ENCODE measurements around the gene ZCCHC7. TPM values are rescaled to one million over a fixed set of nuclear protein-coding genes. Genes with fewer than 3 reads are reported as not detected.

Gene ZCCHC7
- total and polyA plus RNA-seq, 2 experiments from 2014 or later, result 15.3 to 19.4 TPM

DNA sequence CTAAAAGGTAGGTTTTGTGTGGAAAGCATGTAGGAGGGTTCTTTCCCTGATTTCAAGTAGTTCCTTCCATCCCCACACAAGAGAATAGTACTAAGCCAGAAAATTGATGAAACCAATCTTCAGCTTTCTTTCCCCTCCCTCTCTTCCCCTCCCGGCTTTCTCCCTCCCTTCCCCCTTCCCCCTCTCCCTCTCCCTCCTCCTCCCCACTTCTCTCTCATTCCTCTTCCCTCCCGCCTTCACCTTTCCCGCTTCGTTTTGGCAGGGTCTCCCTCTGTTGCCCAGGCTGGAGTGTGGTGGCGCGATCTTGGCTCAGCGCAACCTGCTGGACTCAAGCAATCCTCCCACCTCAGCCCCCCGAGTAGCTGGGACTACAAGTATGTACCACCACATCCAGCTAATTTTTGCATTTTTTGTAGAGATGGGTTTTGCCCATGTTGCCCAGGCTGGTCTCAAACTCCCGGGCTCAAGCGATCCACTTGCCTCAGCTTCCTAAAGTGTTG, 85.8 kb downstream of the ZCCHC7 start:
- H3K4me1 ChIP-seq (ENCODE audit: insufficient read depth), result peaks cover 2% of the 10 kb centered on the region; the same call in 1 of the 2 replicates
- H2AFZ ChIP-seq, result no peak overlapping the region
- H3K36me3 ChIP-seq (ENCODE audit: low read depth), result no peaks in the 10 kb centered on the region; the same call in 1 of the 2 replicates
- peaks cover 46% of the 10 kb centered on the region for H3K79me2 ChIP-seq (ENCODE audit: insufficient read depth)
- no peak overlapping the region for H3K9ac ChIP-seq
- no peak for DNase-seq
- peaks cover 6% of the 10 kb centered on the region; the same call in 1 of the 2 replicates for H3F3A ChIP-seq (ENCODE audit: insufficient read depth)
- H3K4me3 ChIP-seq, result no peak overlapping the region
- no peak overlapping the region for H3K27ac ChIP-seq
- H4K20me1 ChIP-seq (ENCODE audit: insufficient read depth), result no peaks in the 10 kb centered on the region
- in situ Hi-C loops (cut with MboI), result loop anchor here (10.0 kb wide), 1 partner anchor 59 kb away; no protein-coding TSS in a partner anchor
- H3K9me2 ChIP-seq (ENCODE audit: insufficient read depth), result no peaks in the 10 kb centered on the region
- 94 to 99% methylated on average over 8 to 10 of the region's 10 CpGs for WGBS, 2 experiments (ENCODE audit: low coverage in 1 of 2, low lambda C conversion rate in 2 of 2, missing lambda C conversion rate in 2 of 2)
- H3K27me3 ChIP-seq (replicated peaks; ENCODE audit: insufficient read depth), result no peaks in the 10 kb centered on the region
- TF ChIP-seq EZH2phosphoT487 (IDR thresholded peaks at IDR 0.05; ENCODE audit: insufficient read depth, low read depth), result no peak
- TF ChIP-seq EZH2 (IDR thresholded peaks at IDR 0.05; ENCODE audit: insufficient read depth, poor library complexity, severe bottlenecking), result no peak
- H3K9me3 ChIP-seq (ENCODE audit: low read depth), result no peaks in the 10 kb centered on the region
- no peak overlapping the region for H3K4me2 ChIP-seq (ENCODE audit: unreplicated experiment)

DNA sequence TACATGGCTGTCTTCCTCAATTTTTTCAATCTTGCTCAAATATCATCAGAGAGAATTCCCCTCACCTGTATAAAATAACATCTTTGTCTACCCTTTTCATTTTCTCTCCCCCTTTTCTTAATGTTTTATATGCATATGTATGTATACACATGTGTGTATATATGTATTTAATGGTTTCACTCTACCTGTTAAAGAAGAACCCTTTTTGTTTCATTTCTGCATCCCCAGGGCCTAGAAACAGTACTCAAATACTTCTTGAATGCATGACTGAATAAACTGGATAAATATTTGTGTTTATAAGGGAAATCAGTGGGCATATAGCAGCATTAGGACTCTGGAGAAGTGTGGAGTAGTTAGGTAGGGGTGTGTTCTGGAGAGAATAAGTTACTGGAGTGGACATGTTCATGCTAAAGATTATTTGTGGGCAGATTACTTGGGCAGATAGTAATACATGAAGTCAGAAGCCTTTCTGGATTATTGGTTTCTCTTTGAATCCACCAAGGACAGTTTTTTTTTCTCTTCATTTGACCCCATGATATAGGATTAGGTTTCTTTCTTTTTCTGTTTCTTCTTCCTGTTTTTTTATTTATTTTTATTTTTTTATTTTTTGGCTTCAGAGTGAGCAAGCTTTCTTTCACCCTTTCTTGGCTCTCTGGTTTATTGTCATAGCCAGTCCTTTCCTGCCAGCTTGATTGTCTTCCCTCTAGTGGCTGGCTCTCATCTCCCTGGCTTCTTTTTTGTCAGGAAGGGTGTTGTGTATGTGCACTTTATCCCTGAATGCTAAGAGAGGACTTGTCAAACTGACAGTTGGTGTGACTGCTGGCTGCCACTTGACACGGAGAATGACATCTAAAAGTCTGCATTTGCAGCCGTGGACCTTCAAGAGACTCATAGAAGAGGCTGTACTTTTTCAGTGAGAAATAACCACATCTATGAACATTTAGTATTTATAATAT, 89.3 kb downstream of the ZCCHC7 start:
- Histone ChIP-seq H3K9me2 (ENCODE audit: insufficient read depth) (no peaks in the 10 kb centered on the region), H4K20me1 (ENCODE audit: insufficient read depth) (no peaks in the 10 kb centered on the region), H3K9me3 (ENCODE audit: low read depth) (no peaks in the 10 kb centered on the region), H3K27me3 (replicated peaks; ENCODE audit: insufficient read depth) (no peaks in the 10 kb centered on the region), H3K4me2 (ENCODE audit: unreplicated experiment) (no peak overlapping the region), H3K36me3 (ENCODE audit: low read depth) (no peaks in the 10 kb centered on the region), H3K4me3 (no peak overlapping the region), H3K79me2 (ENCODE audit: insufficient read depth) (peaks cover 35% of the 10 kb centered on the region), H3K4me1 (ENCODE audit: insufficient read depth) (0 out of 2 replicates have a peak, but pooled peaks cover 4% of the 10 kb centered on the region), H3K27ac (no peak overlapping the region), H2AFZ (no peak overlapping the region), H3K9ac (no peak overlapping the region), H3F3A (ENCODE audit: insufficient read depth) (0 out of 2 replicates have a peak, but pooled peaks cover 4% of the 10 kb centered on the region)
- peak; percentile 17 for DNase-seq
- TF ChIP-seq EZH2phosphoT487 (IDR thresholded peaks at IDR 0.05; ENCODE audit: insufficient read depth, low read depth) (no peak), EZH2 (IDR thresholded peaks at IDR 0.05; ENCODE audit: insufficient read depth, poor library complexity, severe bottlenecking) (no peak)
- in situ Hi-C loops (cut with MboI), result loop anchor here (10.0 kb wide), 1 partner anchor 55 kb away; no protein-coding TSS in a partner anchor
- 35 to 39% methylated on average over 2 of the region's 2 CpGs for WGBS, 2 experiments (ENCODE audit: low coverage in 1 of 2, low lambda C conversion rate in 2 of 2, missing lambda C conversion rate in 2 of 2)

DNA sequence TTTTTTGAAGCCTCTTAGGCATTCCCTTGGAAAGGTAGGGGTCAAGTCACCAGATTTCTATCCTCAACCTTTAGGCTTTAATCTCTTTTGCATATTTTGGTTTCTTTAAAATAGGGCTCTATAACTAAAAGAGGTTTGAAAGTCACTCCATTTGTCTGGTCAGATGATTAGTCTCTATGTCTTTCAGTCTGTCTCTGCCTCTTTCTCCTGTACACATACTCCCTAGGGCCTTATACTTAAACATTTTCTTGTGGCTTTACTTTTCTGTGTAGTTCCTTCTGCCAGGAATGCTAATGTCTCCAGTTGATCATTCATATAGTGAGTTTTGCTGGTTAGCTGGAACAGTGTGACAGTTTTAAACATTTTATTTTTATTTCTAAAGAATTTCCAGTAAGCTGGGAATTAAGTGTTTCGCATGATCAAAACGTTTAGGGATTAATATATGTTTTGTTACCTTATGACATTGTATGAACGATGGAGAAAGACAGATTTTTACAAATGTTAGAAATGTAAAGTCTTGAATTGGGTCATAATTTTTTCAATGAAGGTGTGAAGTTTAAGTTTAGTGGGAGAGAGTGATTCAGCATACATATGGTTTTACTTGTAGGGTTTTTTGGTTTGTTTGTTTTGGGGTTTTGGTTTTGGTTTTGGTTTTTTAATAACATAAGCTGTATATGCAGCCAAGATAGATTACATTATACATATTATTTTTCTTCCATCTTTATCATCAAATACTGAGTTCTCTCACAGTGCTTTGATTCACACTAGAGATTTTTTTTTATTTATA, 90.6 kb downstream of the ZCCHC7 start:
- no peak for TF ChIP-seq EZH2phosphoT487 (IDR thresholded peaks at IDR 0.05; ENCODE audit: insufficient read depth, low read depth)
- no peak for TF ChIP-seq EZH2 (IDR thresholded peaks at IDR 0.05; ENCODE audit: insufficient read depth, poor library complexity, severe bottlenecking)
- no peak overlapping the region for H3K4me2 ChIP-seq (ENCODE audit: unreplicated experiment)
- no peak overlapping the region for H3K9ac ChIP-seq
- no peaks in the 10 kb centered on the region for H3K36me3 ChIP-seq (ENCODE audit: low read depth)
- H4K20me1 ChIP-seq (ENCODE audit: insufficient read depth), result no peaks in the 10 kb centered on the region
- DNase-seq, result no peak
- H3K79me2 ChIP-seq (ENCODE audit: insufficient read depth), result peaks cover 32% of the 10 kb centered on the region; the same call in 1 of the 2 replicates
- H3F3A ChIP-seq (ENCODE audit: insufficient read depth), result 0 out of 2 replicates have a peak, but pooled peaks cover 4% of the 10 kb centered on the region
- no peak overlapping the region for H2AFZ ChIP-seq
- no peaks in the 10 kb centered on the region for H3K27me3 ChIP-seq (replicated peaks; ENCODE audit: insufficient read depth)
- 81 to 90% methylated on average over 3 of the region's 3 CpGs for WGBS, 2 experiments (ENCODE audit: low coverage in 1 of 2, low lambda C conversion rate in 2 of 2, missing lambda C conversion rate in 2 of 2)
- in situ Hi-C loops (cut with MboI), result no loop called here
- H3K4me3 ChIP-seq, result no peak overlapping the region
- H3K27ac ChIP-seq, result no peak overlapping the region
- no peaks in the 10 kb centered on the region for H3K9me3 ChIP-seq (ENCODE audit: low read depth)
- H3K4me1 ChIP-seq (ENCODE audit: insufficient read depth), result peaks cover 10% of the 10 kb centered on the region
- no peaks in the 10 kb centered on the region for H3K9me2 ChIP-seq (ENCODE audit: insufficient read depth)

DNA sequence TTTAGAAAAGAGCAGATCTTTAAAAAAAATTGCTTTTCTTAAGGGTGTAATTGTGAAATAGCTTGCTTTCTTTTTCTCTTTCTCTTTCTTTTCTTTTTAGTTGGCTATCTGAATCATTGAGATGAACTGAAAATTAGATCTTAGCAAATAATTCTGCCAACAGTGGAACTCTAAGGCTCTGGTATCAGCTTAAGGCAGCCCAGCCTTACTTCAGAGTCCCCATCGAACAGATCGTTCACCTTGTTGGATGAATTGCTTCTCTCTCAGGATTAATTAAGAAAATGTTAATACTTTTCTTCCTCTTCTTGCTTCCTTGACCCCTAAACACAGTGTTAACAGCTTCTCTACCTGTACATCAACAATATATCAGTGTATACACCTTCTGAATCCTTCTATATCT, 92.1 kb downstream of the ZCCHC7 start:
- H3K27me3 ChIP-seq (replicated peaks; ENCODE audit: insufficient read depth), result no peaks in the 10 kb centered on the region
- 98 to 100% methylated on average over 2 of the region's 2 CpGs for WGBS, 2 experiments (ENCODE audit: low coverage in 1 of 2, low lambda C conversion rate in 2 of 2, missing lambda C conversion rate in 2 of 2)

More for the DNA sequence above, 92.1 kb downstream of the ZCCHC7 start:
- H3K9ac ChIP-seq, result no peak overlapping the region
- peaks cover 23% of the 10 kb centered on the region; the same call in 1 of the 2 replicates for H3K79me2 ChIP-seq (ENCODE audit: insufficient read depth)
- H3F3A ChIP-seq (ENCODE audit: insufficient read depth), result 0 out of 2 replicates have a peak, but pooled peaks cover 4% of the 10 kb centered on the region
- no peak for DNase-seq
- no peak overlapping the region for H3K4me3 ChIP-seq
- H4K20me1 ChIP-seq (ENCODE audit: insufficient read depth), result no peaks in the 10 kb centered on the region
- H2AFZ ChIP-seq, result no peak overlapping the region
- peaks cover 15% of the 10 kb centered on the region for H3K4me1 ChIP-seq (ENCODE audit: insufficient read depth)
- H3K27ac ChIP-seq, result no peak overlapping the region
- H3K4me2 ChIP-seq (ENCODE audit: unreplicated experiment), result no peak overlapping the region
- no peaks in the 10 kb centered on the region for H3K9me3 ChIP-seq (ENCODE audit: low read depth)
- no peaks in the 10 kb centered on the region for H3K9me2 ChIP-seq (ENCODE audit: insufficient read depth)
- TF ChIP-seq EZH2 (IDR thresholded peaks at IDR 0.05; ENCODE audit: insufficient read depth, poor library complexity, severe bottlenecking), result no peak
- no peak for TF ChIP-seq EZH2phosphoT487 (IDR thresholded peaks at IDR 0.05; ENCODE audit: insufficient read depth, low read depth)
- no peaks in the 10 kb centered on the region for H3K36me3 ChIP-seq (ENCODE audit: low read depth)
- in situ Hi-C loops (cut with MboI), result no loop called here

All from GM23248 (cell line).